Mammary microvascular endothelial cell (primary cell): Measurements from ENCODE around the gene TDRD6. TPM values are rescaled to one million over a fixed set of nuclear protein-coding genes. Genes with fewer than 3 reads are reported as not detected.

Experiments used
- total RNA-seq: library from RNA; depleted of rRNA; stranded (reverse); fragments of >200 nt; gene quantifications from 2 replicates; pipeline ENCODE4 v1.2.3, GENCODE V29; 2015

The TDRD6 gene
- total RNA-seq, result under 0.01 TPM in 1 of 2 replicates, not detected in the other

GRCh38 chr6:46687619-46688097, at the start of gene TDRD6:
TDRD6 (plus strand) TSS chr6:46687885; CDS start chr6:46688129, 244 bp downstream.

GRCh38 chr6:46652603-46653438, 34.9 kb upstream of the TDRD6 start, which contains the start of the genes CYP39A1 and SLC25A27:
CYP39A1 (minus strand) TSS chr6:46652818; CDS start chr6:46652582, 236 bp downstream.
SLC25A27 (plus strand) TSS chr6:46652975; CDS start chr6:46653193, 218 bp downstream.

GRCh38 chr6:46734867-46735719, 47.4 kb downstream of the TDRD6 start, which contains the start of gene PLA2G7:
PLA2G7 (minus strand) TSS chr6:46735375; CDS start chr6:46722891, 12,484 bp downstream.

GRCh38 chr6:46746696-46747095, 59.0 kb downstream of the TDRD6 start, which contains the start of gene ANKRD66:
ANKRD66 (plus strand) TSS chr6:46746933; CDS start chr6:46751949, 5,016 bp downstream.

Other genes starting within 250 kb of the TDRD6 start
- 0.80 and 1.3 TPM in 2 replicates for gene RCAN2, start 196.4 kb upstream of the TDRD6 start, total RNA-seq
- gene CYP39A1, start 35.1 kb upstream of the TDRD6 start, total RNA-seq, result 0.20 and 0.33 TPM in 2 replicates
- 0.10 and 0.53 TPM in 2 replicates for gene SLC25A27, start 34.9 kb upstream of the TDRD6 start, total RNA-seq
- 0.13 TPM in 1 of 2 replicates, not detected in the other for gene PLA2G7, start 47.5 kb downstream of the TDRD6 start, total RNA-seq
- gene ANKRD66, start 59.0 kb downstream of the TDRD6 start, total RNA-seq, result not detected in 2 replicates
- gene MEP1A, start 105.5 kb downstream of the TDRD6 start, total RNA-seq, result not detected in 2 replicates
- gene ADGRF5, start 234.1 kb downstream of the TDRD6 start, total RNA-seq, result 185 and 208 TPM in 2 replicates